Measurements from ENCODE around the gene PLEKHJ1. TPM values are rescaled to one million over a fixed set of nuclear protein-coding genes. Genes with fewer than 3 reads are reported as not detected.

Gene PLEKHJ1
- total RNA-seq, 4 donors from 2014 or later, result 50.1 to 72.4 (median 61.6) TPM

- in situ Hi-C loops (cut with MboI; ENCODE audit: low sequenced_read_pairs in 4 of 4), result no loop called here
Observed at GRCh38 chr19:2260341-2260805, 24.2 kb upstream of the PLEKHJ1 start.

GRCh38 chr19:2259336-2259735, 23.2 kb upstream of the PLEKHJ1 start:
- DNase-seq (no peak), ATAC-seq (no peak)
- peaks cover 3 to 14% of the 10 kb centered on the region in 2 donors for H3K4me1 ChIP-seq
- peak overlapping the region in 1 of 4 donors; percentile 28 for H3K27ac ChIP-seq
- intact Hi-C loops (cut with DNase I; ENCODE audit: low total_unique reads) (no loop called here), in situ Hi-C loops (cut with MboI; ENCODE audit: low sequenced_read_pairs in 4 of 4) (no loop called here)
- H3K9me3 ChIP-seq, result no peaks in the 10 kb centered on the region
- no peak overlapping the region for H3K4me3 ChIP-seq
- no peaks in the 10 kb centered on the region for H3K36me3 ChIP-seq
- TF ChIP-seq CTCF (IDR thresholded peaks at IDR 0.05 in 4 of 5, conservative IDR thresholded peaks at IDR 0.05 in 1 of 5) (no peak), POLR2A (IDR thresholded peaks at IDR 0.05) (no peak)
- H3K27me3 ChIP-seq, result no peaks in the 10 kb centered on the region

More at GRCh38 chr19:2260341-2260805, 24.2 kb upstream of the PLEKHJ1 start:
- intact Hi-C loops (cut with DNase I; ENCODE audit: low total_unique reads), result no loop called here
- TF ChIP-seq POLR2A (IDR thresholded peaks at IDR 0.05) (no peak), CTCF (IDR thresholded peaks at IDR 0.05 in 4 of 5, conservative IDR thresholded peaks at IDR 0.05 in 1 of 5) (no peak)
- Histone ChIP-seq H3K27ac (no peak overlapping the region), H3K27me3 (no peaks in the 10 kb centered on the region), H3K4me3 (no peak overlapping the region), H3K9me3 (no peaks in the 10 kb centered on the region), H3K4me1 (peaks cover 0 to 6% of the 10 kb centered on the region in 2 donors), H3K36me3 (no peaks in the 10 kb centered on the region)
- no peak for ATAC-seq
- DNase-seq, result no peak

- ATAC-seq, result peak; percentile 85 to 86
- Histone ChIP-seq H3K27ac (peak within 1 kb of the TSS; percentile 98 to 100 (median 100)), H3K27me3 (no peaks in the 10 kb centered on the region), H3K4me1 (peaks cover 17 to 35% of the 10 kb centered on the region in 2 donors), H3K9me3 (no peaks in the 10 kb centered on the region), H3K4me3 (peak within 1 kb of the TSS; percentile 60 to 77 (median 68)), H3K36me3 (no peaks in the 10 kb centered on the region)
- peak; percentile 95 to 98 for DNase-seq
- intact Hi-C loops (cut with DNase I; ENCODE audit: low total_unique reads) (loop anchor here (1.0 kb wide), 3 partner anchors 13 to 160 kb away; partner anchors contain the start of genes IZUMO4, MOB3A, PLEKHJ1 and SF3A2), in situ Hi-C loops (cut with MboI; ENCODE audit: low sequenced_read_pairs in 4 of 4) (no loop called here)
- TF ChIP-seq CTCF (IDR thresholded peaks at IDR 0.05 in 4 of 5, conservative IDR thresholded peaks at IDR 0.05 in 1 of 5), result peak in 2 of 5 experiments; percentile 23 to 42
- TF ChIP-seq POLR2A (IDR thresholded peaks at IDR 0.05), result peak; percentile 89 to 90
Observed at GRCh38 chr19:2255982-2256685, 20.0 kb upstream of the PLEKHJ1 start, which contains the start of gene JSRP1. Gene JSRP1, minus strand, starts transcription at chr19:2256417. Its CDS starts 1,103 bp downstream, at chr19:2255314.

- Histone ChIP-seq H3K36me3 (no peaks in the 10 kb centered on the region), H3K27me3 (no peaks in the 10 kb centered on the region), H3K9me3 (no peaks in the 10 kb centered on the region), H3K27ac (peak overlapping the region; percentile 98 to 100 (median 100)), H3K4me3 (peak overlapping the region; percentile 60 to 77 (median 68)), H3K4me1 (peaks cover 17 to 39% of the 10 kb centered on the region in 2 donors)
- DNase-seq (peak; percentile 73 to 89), ATAC-seq (peak; percentile 76 to 77)
- TF ChIP-seq POLR2A (IDR thresholded peaks at IDR 0.05) (peak in 1 of 2 donors; percentile 5), CTCF (IDR thresholded peaks at IDR 0.05 in 4 of 5, conservative IDR thresholded peaks at IDR 0.05 in 1 of 5) (no peak)
- in situ Hi-C loops (cut with MboI; ENCODE audit: low sequenced_read_pairs in 4 of 4) (no loop called here), intact Hi-C loops (cut with DNase I; ENCODE audit: low total_unique reads) (no loop called here)
Observed at GRCh38 chr19:2255112-2255845, 19.1 kb upstream of the PLEKHJ1 start.
